Thymus (tissue), 11 donors: ENCODE results near the gene MACROD2. TPM values are rescaled to one million over a fixed set of nuclear protein-coding genes. Genes with fewer than 3 reads are reported as not detected.

Experiments used
- DNase-seq, 9 donors: peaks; one replicate each; pipeline ENCODE4 v3.0.0-alpha.2; 2013; ENCODE audit warnings: low spot score in 9 of 9, low read depth in 6 of 9, missing footprints in 1 of 9
- H3K27ac ChIP-seq, 2 donors: one replicate each; pipeline ENCODE4 v1.5.1; 2013; ENCODE audit warnings: control low read depth in 1 of 2, low read depth in 1 of 2, low read length in 1 of 2, mild to moderate bottlenecking in 1 of 2, moderate library complexity in 1 of 2
- H3K27me3 ChIP-seq, 2 donors: one replicate each; pipeline ENCODE4 v1.5.1; 2013; ENCODE audit warnings: low read length in 1 of 2; ENCODE audit not compliant: control insufficient read depth in 2 of 2, insufficient read depth in 1 of 2
- H3K36me3 ChIP-seq, 2 donors: one replicate each; pipeline ENCODE4 v1.5.1; 2013; ENCODE audit warnings: low read length in 1 of 2, mild to moderate bottlenecking in 1 of 2, moderate library complexity in 1 of 2; ENCODE audit not compliant: control insufficient read depth in 2 of 2, insufficient read depth in 2 of 2
- H3K4me1 ChIP-seq, 2 donors: one replicate each; pipeline ENCODE4 v1.5.1; 2013; ENCODE audit warnings: low read length in 2 of 2; ENCODE audit not compliant: control insufficient read depth in 2 of 2, insufficient read depth in 2 of 2
- H3K4me3 ChIP-seq, 2 donors: one replicate each; pipeline ENCODE4 v1.5.1; 2013; ENCODE audit warnings: low read length in 2 of 2, control low read depth in 1 of 2, mild to moderate bottlenecking in 1 of 2
- H3K9me3 ChIP-seq, 2 donors: one replicate each; pipeline ENCODE4 v1.5.1; 2013; ENCODE audit warnings: low read length in 1 of 2, mild to moderate bottlenecking in 1 of 2; ENCODE audit not compliant: control insufficient read depth in 2 of 2, insufficient read depth in 1 of 2
- WGBS: extraction: QIAGEN DNeasy Blood & Tissue Kit; methylation state at CpG from one replicate; pipeline ENCODE4 v1.1.7; 2013; 5-methylcytosine and 5-hydroxymethylcytosine counted together
- polyA plus RNA-seq: library from polyadenylated mRNA; stranded (reverse); fragments of 200-250 nt; gene quantifications from one replicate; pipeline ENCODE4 v1.2.3, GENCODE V29; 2013
- total RNA-seq: library from RNA; stranded (reverse); fragments of 120-200 nt; gene quantifications from one replicate; pipeline ENCODE4 v1.2.4, GENCODE V29; 2013
- donor health status: healthy.

Gene MACROD2
- total and polyA plus RNA-seq, 2 donors = 1.6 to 4.2 TPM

DNA sequence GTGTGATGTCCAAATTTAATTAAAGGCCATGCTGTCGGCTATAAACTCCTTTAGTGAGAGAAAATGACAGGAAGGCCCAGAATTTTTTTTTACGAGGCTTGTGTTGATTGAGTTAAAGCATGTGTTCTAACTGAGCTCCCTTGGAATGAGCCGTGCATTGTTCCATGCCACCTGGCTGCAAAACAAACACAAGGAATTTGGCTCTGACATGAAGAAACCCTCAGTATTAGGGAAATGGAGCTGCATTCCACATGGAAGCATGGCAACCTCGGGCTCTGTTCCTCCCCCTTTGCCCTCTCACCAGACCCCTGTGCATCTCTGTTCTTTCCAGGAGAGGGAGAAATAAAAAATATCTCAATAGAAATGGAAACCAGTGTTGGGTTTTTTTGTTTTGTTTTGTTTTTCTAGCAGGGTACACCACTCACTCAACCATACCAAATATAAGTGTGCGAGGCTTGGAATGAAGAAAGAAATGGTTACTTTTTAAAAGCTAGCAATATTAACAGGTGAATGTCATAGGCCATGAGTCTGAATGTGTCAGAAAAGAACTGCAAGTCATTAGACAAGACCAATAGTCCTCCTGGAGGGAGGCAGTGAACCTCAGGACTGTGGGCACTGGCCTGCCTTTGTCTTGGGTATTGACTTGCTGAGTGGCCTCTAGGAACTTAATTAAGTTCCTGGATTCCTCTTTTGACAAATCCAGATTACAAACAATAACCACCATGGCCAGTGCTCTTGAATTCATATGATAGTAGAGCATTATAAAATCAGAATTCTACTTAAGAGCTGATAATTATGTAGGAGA lies 1642.8 kb downstream of the MACROD2 start:
- no peak overlapping the region for H3K27ac ChIP-seq
- no peak overlapping the region for H3K4me3 ChIP-seq
- no peaks in the 10 kb centered on the region for H3K4me1 ChIP-seq
- H3K9me3 ChIP-seq = no peaks in the 10 kb centered on the region
- no peak for DNase-seq
- WGBS = 74% methylated on average over 5 of the region's 5 CpGs
- H3K36me3 ChIP-seq = no peaks in the 10 kb centered on the region
- H3K27me3 ChIP-seq = no peaks in the 10 kb centered on the region

DNA sequence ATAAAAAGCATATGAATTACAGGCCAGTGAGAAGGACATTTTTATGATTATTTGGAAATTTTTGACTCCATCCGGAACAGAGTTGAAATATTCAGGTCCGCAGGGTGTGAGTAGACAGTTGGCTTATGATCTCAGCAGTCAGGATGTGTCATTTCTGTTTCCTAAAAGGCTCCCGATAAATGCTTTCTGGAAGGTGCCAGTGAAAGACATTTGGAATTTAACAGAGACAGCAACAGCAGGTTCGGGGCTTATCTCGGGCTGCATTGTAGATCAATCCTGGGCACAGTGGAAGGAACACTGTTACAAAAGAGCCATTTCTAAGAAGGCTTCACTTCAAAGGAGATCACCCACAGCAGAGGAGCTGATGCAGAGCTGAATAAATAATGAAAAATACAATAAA lies 1643.5 kb downstream of the MACROD2 start:
- 92% methylated on average over 5 of the region's 5 CpGs for WGBS
- Histone ChIP-seq H3K4me1 (no peaks in the 10 kb centered on the region), H3K4me3 (no peak overlapping the region)

DNA sequence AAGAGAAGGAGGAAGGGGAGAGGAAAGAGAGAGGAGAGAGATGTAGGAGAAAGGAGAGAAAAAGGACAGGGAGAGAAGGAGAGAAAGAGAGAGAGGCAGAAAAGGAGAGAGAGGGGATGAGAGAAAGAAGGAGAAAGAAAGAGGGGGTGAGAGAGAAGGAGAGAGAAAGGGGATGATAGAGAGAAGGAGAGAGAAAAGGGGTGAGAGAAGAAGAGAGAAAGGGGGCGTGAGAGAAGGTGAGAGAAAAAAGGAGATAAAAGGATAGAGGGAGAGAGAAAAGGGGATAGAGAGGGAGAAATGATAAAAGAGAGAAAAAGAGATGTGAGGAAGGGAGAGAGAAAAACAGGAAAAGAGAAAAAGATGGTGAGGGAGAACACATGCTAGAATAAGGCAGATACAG lies 1644.5 kb downstream of the MACROD2 start:
- no peaks in the 10 kb centered on the region for H3K4me1 ChIP-seq
- H3K36me3 ChIP-seq = no peaks in the 10 kb centered on the region
- 98% methylated on average over 1 of the region's 1 CpG for WGBS

More for the DNA sequence above, 1643.5 kb downstream of the MACROD2 start:
- no peak for DNase-seq
- Histone ChIP-seq H3K27ac (no peak overlapping the region), H3K9me3 (no peaks in the 10 kb centered on the region), H3K36me3 (no peaks in the 10 kb centered on the region), H3K27me3 (no peaks in the 10 kb centered on the region)

DNA sequence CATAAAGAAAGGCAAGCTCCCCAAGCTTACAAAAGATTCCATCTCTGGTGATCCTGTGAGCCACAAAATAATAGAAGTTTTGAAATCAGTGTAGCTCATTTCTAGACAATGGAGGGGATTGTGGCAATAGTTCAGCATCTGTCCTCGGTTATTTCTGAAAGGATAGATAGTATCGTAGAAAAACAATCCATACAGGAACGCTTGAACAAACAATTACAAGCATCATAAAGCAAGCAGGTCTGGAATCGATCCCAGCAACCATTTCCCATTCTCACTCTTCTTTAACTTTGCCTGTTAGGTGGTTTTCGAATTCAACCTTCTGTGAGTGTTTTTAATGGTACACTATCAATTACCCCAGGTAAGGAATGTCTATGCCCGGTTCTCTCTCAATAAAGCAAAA lies 1646.8 kb downstream of the MACROD2 start:
- H3K36me3 ChIP-seq = no peaks in the 10 kb centered on the region
- no peaks in the 10 kb centered on the region for H3K9me3 ChIP-seq
- H3K4me1 ChIP-seq = no peaks in the 10 kb centered on the region
- no peak overlapping the region for H3K27ac ChIP-seq
- H3K27me3 ChIP-seq = no peaks in the 10 kb centered on the region
- H3K4me3 ChIP-seq = no peak overlapping the region
- WGBS = 83% methylated on average over 6 of the region's 6 CpGs
- no peak for DNase-seq

More for the DNA sequence above, 1644.5 kb downstream of the MACROD2 start:
- DNase-seq = no peak
- Histone ChIP-seq H3K27me3 (no peaks in the 10 kb centered on the region), H3K9me3 (no peaks in the 10 kb centered on the region), H3K4me3 (no peak overlapping the region), H3K27ac (no peak overlapping the region)

DNA sequence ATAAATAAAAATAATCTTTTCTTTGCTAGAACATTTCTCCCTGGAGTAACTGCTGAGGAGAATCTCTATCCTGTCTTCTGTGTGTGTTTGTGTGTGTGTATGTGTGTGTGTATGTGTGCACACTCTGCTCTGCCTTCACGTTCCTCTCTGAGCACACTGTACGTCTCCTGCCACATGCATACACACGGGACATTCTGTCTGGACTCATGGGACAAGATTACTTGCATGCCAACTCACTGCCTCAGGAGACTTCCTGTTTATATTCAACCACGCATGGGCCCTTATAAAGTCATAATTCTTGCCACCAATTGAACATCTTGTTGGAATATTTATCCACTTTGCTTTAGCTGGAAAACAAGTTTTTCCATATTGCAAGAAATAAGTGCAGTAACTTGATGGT lies 1647.4 kb downstream of the MACROD2 start:
- DNase-seq = no peak
- Histone ChIP-seq H3K4me3 (no peak overlapping the region), H3K9me3 (no peaks in the 10 kb centered on the region), H3K27me3 (no peaks in the 10 kb centered on the region), H3K27ac (no peak overlapping the region), H3K36me3 (no peaks in the 10 kb centered on the region), H3K4me1 (no peaks in the 10 kb centered on the region)
- WGBS = 69% methylated on average over 4 of the region's 4 CpGs

DNA sequence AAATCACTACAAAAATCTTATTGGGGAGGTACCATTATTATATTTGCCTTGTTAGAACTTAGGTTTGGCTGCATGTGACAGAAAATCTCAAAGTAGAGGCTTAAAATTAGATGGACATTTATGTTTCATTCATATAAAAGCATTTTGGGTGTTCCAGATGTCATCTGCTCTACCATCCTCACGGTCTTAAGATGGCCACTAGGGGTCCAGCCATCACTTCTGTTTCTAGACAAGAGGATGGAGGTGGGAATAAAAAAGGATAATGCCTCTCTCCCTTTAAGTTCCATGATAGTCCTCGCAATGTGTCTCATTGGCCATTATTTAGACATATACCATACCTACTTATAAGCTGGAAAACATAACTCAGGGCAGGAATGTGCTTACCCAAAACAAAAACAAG lies 1648.4 kb downstream of the MACROD2 start:
- no peaks in the 10 kb centered on the region for H3K9me3 ChIP-seq
- no peak overlapping the region for H3K4me3 ChIP-seq
- no peaks in the 10 kb centered on the region for H3K4me1 ChIP-seq
- H3K27me3 ChIP-seq = no peaks in the 10 kb centered on the region
- 49% methylated on average over 2 of the region's 2 CpGs for WGBS
- no peak for DNase-seq
- no peak overlapping the region for H3K27ac ChIP-seq
- H3K36me3 ChIP-seq = no peaks in the 10 kb centered on the region

DNA sequence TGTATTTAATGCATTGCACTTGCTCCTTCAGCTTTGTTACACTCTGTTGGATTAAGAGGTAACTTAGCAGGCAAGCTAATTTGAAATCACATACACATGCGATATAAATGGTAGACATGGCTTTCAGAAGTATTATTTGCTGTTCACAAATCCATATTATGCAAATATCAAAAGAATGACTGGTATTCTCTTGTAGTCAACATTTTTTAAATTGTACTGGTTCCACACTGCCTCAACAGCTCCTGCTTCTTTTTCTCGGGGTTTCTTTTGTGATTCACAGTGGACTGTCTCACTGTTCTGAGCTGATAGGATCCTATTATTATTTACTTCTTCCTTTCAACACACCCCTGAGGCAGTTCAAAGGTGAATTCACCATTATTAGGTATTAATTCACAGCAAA lies 1650.5 kb downstream of the MACROD2 start:
- Histone ChIP-seq H3K27me3 (no peaks in the 10 kb centered on the region), H3K4me1 (no peaks in the 10 kb centered on the region), H3K9me3 (no peaks in the 10 kb centered on the region), H3K36me3 (no peaks in the 10 kb centered on the region), H3K27ac (no peak overlapping the region), H3K4me3 (no peak overlapping the region)
- 91% methylated on average over 2 of the region's 2 CpGs for WGBS
- DNase-seq = no peak

DNA sequence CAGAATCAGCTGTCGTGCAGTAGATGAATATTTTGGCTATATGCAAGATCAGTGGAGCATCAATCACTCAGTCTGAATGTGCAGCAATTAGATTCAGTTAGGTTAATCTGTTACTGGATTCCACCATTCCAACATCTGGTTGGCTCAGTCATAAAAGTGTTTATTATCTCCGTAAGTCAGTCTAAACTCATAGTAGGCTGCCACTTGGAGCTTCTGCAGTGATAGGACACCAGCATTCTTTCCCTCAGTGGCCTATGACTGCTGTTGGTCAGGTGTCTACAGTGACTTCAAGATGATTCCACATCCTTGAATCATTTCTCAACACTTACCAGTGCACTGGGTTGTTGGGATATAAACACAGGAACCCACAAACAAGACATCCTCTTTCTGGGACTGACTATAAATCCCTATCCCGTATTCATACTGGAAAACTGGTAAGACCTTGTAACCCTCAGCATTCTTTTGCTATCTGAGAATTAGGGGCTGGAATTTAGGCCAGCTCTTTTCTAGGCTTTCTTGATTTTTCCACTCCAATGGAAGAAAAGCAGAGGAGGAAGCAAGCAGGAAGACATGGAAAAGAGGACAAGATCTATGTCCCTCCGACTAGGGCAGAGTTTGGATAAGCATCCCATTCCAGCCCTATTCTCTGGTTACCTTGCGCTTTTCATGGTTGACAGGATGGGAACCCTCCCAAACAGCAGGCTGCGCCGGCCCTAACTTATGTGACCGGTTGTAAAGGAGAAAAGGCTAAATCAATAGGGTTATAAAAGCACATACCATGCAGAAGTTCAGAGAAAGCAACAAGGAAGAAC lies 1658.3 kb downstream of the MACROD2 start:
- 95% methylated on average over 8 of the region's 8 CpGs for WGBS
- Histone ChIP-seq H3K9me3 (no peaks in the 10 kb centered on the region), H3K36me3 (no peaks in the 10 kb centered on the region), H3K27me3 (no peaks in the 10 kb centered on the region), H3K27ac (no peak overlapping the region), H3K4me3 (no peak overlapping the region), H3K4me1 (no peaks in the 10 kb centered on the region)
- no peak for DNase-seq

DNA sequence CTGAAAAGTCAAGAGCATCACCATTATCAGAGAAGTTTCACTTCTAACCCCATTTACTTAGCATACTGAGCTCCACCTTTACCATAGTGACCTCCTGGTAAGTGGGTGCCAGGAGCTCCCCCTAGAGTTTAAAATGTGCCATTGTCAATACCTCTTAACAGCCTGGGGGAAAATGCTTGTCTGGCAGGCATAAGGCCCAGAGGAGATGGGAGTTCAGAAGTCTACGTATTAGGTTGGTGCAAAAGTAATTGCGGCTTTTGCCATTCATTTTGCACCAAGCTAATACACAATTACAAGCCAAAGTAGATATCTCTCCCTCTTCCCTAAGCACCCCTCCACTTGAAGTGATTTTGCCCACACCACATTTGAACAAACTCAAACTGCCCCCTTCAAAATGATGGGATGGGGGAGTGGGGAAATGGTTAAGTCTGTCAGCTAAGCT lies 1658.9 kb downstream of the MACROD2 start:
- 65% methylated on average over 2 of the region's 2 CpGs for WGBS
- Histone ChIP-seq H3K9me3 (no peaks in the 10 kb centered on the region), H3K27me3 (no peaks in the 10 kb centered on the region), H3K36me3 (no peaks in the 10 kb centered on the region), H3K27ac (no peak overlapping the region), H3K4me3 (no peak overlapping the region), H3K4me1 (no peaks in the 10 kb centered on the region)
- DNase-seq = peak in 8 of 9 donors; percentile 4 to 67 (median 20)
